ENCODE data around the gene RARG. TPM values are rescaled to one million over a fixed set of nuclear protein-coding genes. Genes with fewer than 3 reads are reported as not detected.
A peak's percentile ranks its signal among the peaks of the same experiment; 100 is the strongest.

The RARG gene
- total and polyA plus RNA-seq, 2 donors (not counting 1 experiment from before 2014, with no cell fraction given) = 8.8 to 15.0 TPM

DNA sequence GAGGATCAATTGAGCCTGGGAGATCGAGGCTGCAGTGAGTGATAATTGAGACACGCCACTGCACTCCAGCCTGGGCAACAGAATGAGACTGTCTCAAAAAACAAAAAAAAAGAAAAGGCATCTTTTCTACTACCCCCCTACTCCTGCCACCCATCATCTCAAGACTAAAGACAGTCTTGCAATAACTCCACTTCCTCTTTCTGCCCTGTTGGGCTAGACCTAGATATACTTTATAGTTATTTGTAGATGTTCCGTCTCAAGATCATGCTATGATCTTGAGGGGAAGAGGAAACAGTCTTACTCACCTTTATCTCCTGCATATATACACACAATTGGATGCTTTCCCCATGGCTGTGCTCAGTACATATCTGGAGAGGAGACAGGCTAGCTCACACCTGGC, 24.0 kb upstream of the RARG start:
- H3K4me2 ChIP-seq (replicated peaks; ENCODE audit: low read depth, low read length, poor library complexity, severe bottlenecking) = peak overlapping the region; percentile 70
- ATAC-seq (ENCODE audit: low read depth) = peak; percentile 66

More for the DNA sequence above, 24.0 kb upstream of the RARG start:
- peak overlapping the region; percentile 73 for H3K4me3 Mint-ChIP-seq
- H3K4me1 ChIP-seq (ENCODE audit: control insufficient read depth in 2 of 2, insufficient read depth in 2 of 2, low read length in 2 of 2) = peaks cover 60 to 80% of the 10 kb centered on the region in 2 donors
- H3K27ac ChIP-seq (ENCODE audit: low read length in 2 of 2) = peak overlapping the region; percentile 55 to 92
- no peaks in the 10 kb centered on the region for H3K27me3 Mint-ChIP-seq
- no peaks in the 10 kb centered on the region for H3K9me3 ChIP-seq (ENCODE audit: control extremely low read depth in 1 of 3, control insufficient read depth in 2 of 3, insufficient read depth in 1 of 3, low read length in 2 of 3)
- no peaks in the 10 kb centered on the region for H3K27me3 ChIP-seq (replicated peaks in 1 of 4; ENCODE audit: control extremely low read depth in 1 of 4, control insufficient read depth in 3 of 4, insufficient read depth in 4 of 4, low read length in 3 of 4)
- H3K36me3 ChIP-seq (replicated peaks in 1 of 2; ENCODE audit: control extremely low read depth in 1 of 2, control insufficient read depth in 1 of 2, extremely low read depth in 1 of 2, insufficient read depth in 2 of 2, low read length in 1 of 2) = peaks cover 0 to 19% of the 10 kb centered on the region in 2 experiments
- peaks cover 52% of the 10 kb centered on the region for H3K79me2 ChIP-seq (ENCODE audit: control insufficient read depth, insufficient read depth, low read length)
- TF ChIP-seq, protein P1, sequence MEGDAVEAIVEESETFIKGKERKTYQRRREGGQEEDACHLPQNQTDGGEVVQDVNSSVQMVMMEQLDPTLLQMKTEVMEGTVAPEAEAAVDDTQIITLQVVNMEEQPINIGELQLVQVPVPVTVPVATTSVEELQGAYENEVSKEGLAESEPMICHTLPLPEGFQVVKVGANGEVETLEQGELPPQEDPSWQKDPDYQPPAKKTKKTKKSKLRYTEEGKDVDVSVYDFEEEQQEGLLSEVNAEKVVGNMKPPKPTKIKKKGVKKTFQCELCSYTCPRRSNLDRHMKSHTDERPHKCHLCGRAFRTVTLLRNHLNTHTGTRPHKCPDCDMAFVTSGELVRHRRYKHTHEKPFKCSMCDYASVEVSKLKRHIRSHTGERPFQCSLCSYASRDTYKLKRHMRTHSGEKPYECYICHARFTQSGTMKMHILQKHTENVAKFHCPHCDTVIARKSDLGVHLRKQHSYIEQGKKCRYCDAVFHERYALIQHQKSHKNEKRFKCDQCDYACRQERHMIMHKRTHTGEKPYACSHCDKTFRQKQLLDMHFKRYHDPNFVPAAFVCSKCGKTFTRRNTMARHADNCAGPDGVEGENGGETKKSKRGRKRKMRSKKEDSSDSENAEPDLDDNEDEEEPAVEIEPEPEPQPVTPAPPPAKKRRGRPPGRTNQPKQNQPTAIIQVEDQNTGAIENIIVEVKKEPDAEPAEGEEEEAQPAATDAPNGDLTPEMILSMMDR (IDR thresholded peaks at IDR 0.05) = no peak
- no peak for TF ChIP-seq EZH2 (IDR thresholded peaks at IDR 0.05; ENCODE audit: borderline replicate concordance, insufficient read depth, low read depth, low read length, poor library complexity, severe bottlenecking)
- peak; percentile 79 for DNase-seq
- H3K9ac ChIP-seq (ENCODE audit: low read length) = peak overlapping the region; percentile 35
- peaks cover 65% of the 10 kb centered on the region for H3K4me1 Mint-ChIP-seq
- H4K20me1 ChIP-seq (ENCODE audit: control insufficient read depth, insufficient read depth, low read length, poor library complexity, severe bottlenecking) = peaks cover 10% of the 10 kb centered on the region
- no peaks in the 10 kb centered on the region for H3K9me3 Mint-ChIP-seq (ENCODE audit: insufficient read depth)
- H3K27ac Mint-ChIP-seq = peak overlapping the region; percentile 96
- CTCF ChIA-PET = interaction anchor here (0.7 to 6.4 kb wide), 5 partner anchors 11 to 201 kb away, joined by 3 to 84 read pairs (median 3); partner anchors contain the start of gene ESPL1
- no CpG with 5 or more reads among the region's 3 CpGs for WGBS (ENCODE audit: insufficient coverage)
- H2AFZ ChIP-seq (ENCODE audit: insufficient read depth, low read depth, low read length, poor library complexity, severe bottlenecking) = peak overlapping the region; percentile 44
- POLR2A ChIA-PET = interaction anchor here (0.6 to 1.8 kb wide), 4 partner anchors 16 to 208 kb away, joined by 3 to 6 read pairs (median 4); partner anchors contain the start of gene AAAS
- intact Hi-C loops (cut with micrococcal nuclease) = loop anchor here (1.0 kb wide), 3 partner anchors 12 to 97 kb away; partner anchors contain the start of gene ESPL1
- H3K4me3 ChIP-seq (ENCODE audit: control extremely low read depth in 1 of 5, extremely low read depth in 1 of 5, insufficient read depth in 1 of 5, low read depth in 2 of 5, low read length in 4 of 5) = peak overlapping the region in 1 of 5 experiments; percentile 18

Measured in B cell (primary cell).